Testis (tissue), 3 donors: Measurements from ENCODE around the gene SUPT3H. TPM values are rescaled to one million over a fixed set of nuclear protein-coding genes. Genes with fewer than 3 reads are reported as not detected.

Source experiments
- DNase-seq: peaks from one replicate; pipeline ENCODE4 v3.0.0-alpha.2; 2019
- H3K27ac ChIP-seq, 2 donors: fragments of 200-600 bp; sonication (generic); one replicate each; pipeline ENCODE4 v1.5.1; 2019
- H3K27me3 ChIP-seq: fragments of 200-600 bp; sonication (generic); one replicate; pipeline ENCODE4 v1.5.1; 2019
- H3K36me3 ChIP-seq: fragments of 200-600 bp; sonication (generic); one replicate; pipeline ENCODE4 v1.5.1; 2017; ENCODE audit warnings: low read depth; ENCODE audit errors: missing control alignments
- H3K4me1 ChIP-seq: fragments of 200-600 bp; sonication (generic); one replicate; pipeline ENCODE4 v1.5.1; 2019
- H3K4me3 ChIP-seq, 2 donors: fragments of 200-600 bp; sonication (generic); one replicate each; pipeline ENCODE4 v1.5.1; 2017 to 2019
- H3K9me3 ChIP-seq: fragments of 200-600 bp; sonication (generic); one replicate; pipeline ENCODE4 v1.5.1; 2017
- CTCF ChIP-seq, 3 experiments: fragments of 450-650 bp in 2 of 3; fragments of 200-600 bp in 1 of 3; sonication (generic) in 1 of 3; IDR thresholded peaks; one replicate each; pipeline ENCODE4 v1.5.1; 2016 to 2019; ENCODE audit warnings: antibody characterized with exemption in 3 of 3, mild to moderate bottlenecking in 2 of 3, moderate library complexity in 1 of 3
- POLR2A ChIP-seq: fragments of 450-650 bp; IDR thresholded peaks from one replicate; pipeline ENCODE4 v1.6.1; 2017; ENCODE audit warnings: antibody characterized with exemption, mild to moderate bottlenecking, moderate library complexity
- WGBS, 2 donors: methylation state at CpG; one replicate each; pipeline ENCODE4 v1.1.5; 2018; 5-methylcytosine and 5-hydroxymethylcytosine counted together
- intact Hi-C: fragments of 100-400 bp; cut with DNase I; formaldehyde crosslinking; loops from one replicate; pipeline ENCODE4 v1.15.1; 2023; ENCODE audit warnings: low total_unique reads
- polyA plus RNA-seq: library from polyadenylated mRNA; stranded (reverse); fragments of 350-450 nt; fragmentation: Illumina TruSeq; extraction: RNeasy Lipid Tissue Mini Kit (QIAGEN cat#74804); gene quantifications from one replicate; pipeline ENCODE4 v1.2.3, GENCODE V29; 2014; ENCODE audit warnings: low read depth, low replicate concordance; ENCODE audit not compliant: insufficient read depth
- total RNA-seq, 2 donors: library from RNA; depleted of rRNA; stranded (reverse); fragments of >200 nt; gene quantifications; one replicate each; pipeline ENCODE4 v1.2.3, GENCODE V29; 2016

The SUPT3H gene
- total and polyA plus RNA-seq, 3 donors from 2014 or later, result 29.4 to 35.9 (median 30.8) TPM

GRCh38 chr6:45350186-45350710, 27.5 kb downstream of the SUPT3H start:
- Histone ChIP-seq H3K27ac (no peak overlapping the region), H3K4me3 (no peak overlapping the region), H3K27me3 (no peaks in the 10 kb centered on the region), H3K36me3 (no peaks in the 10 kb centered on the region), H3K4me1 (no peaks in the 10 kb centered on the region), H3K9me3 (no peaks in the 10 kb centered on the region)
- intact Hi-C loops, result no loop called here
- DNase-seq, result no peak
- TF ChIP-seq CTCF (IDR thresholded peaks at IDR 0.05) (no peak), POLR2A (no peak)

DNA sequence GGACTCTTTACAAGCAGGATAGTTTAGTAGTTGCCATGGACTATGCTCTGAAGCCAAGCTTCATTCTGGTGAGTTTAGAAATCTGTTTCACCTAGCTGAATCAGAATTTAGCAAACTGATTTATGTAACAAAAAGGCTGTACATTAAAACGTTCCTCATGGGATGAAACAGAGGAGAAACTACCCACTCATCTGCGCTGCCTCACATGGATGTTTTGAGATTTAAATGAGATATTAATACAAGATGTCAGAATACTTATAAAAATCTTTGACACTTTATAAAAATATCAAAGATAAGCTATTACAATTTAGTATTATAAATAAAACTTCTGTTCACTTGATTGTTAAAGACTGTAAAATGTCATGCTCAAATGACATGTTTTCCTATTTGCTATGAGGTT, 32.8 kb downstream of the SUPT3H start:
- H3K36me3 ChIP-seq, result no peaks in the 10 kb centered on the region
- no peaks in the 10 kb centered on the region for H3K27me3 ChIP-seq
- intact Hi-C loops, result no loop called here
- WGBS, 2 donors, result 79% methylated on average over 2 of the region's 2 CpGs
- no peak overlapping the region for H3K27ac ChIP-seq
- no peak overlapping the region for H3K4me3 ChIP-seq
- H3K9me3 ChIP-seq, result no peaks in the 10 kb centered on the region
- no peak for DNase-seq
- no peaks in the 10 kb centered on the region for H3K4me1 ChIP-seq
- TF ChIP-seq POLR2A (no peak), CTCF (IDR thresholded peaks at IDR 0.05) (no peak)

DNA sequence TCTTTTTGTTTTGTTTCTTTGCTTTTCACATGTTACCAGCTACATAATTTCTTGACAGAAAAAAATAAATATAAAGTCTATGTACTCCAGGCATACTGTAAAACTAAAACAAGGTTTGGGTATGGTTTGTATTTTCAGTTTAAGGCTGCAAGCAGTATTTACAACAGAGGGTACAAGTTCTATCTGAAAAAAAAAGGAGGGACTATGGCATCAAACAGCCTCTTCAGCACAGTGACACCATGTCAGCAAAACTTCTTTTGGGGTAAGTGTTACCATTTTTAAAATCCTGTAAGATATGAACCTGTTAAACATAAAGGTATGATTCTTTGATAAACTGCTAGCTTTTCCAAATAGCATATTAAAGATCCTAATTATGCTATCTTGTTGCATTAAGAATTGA, 49.2 kb downstream of the SUPT3H start:
- TF ChIP-seq CTCF (IDR thresholded peaks at IDR 0.05), result no peak
- TF ChIP-seq POLR2A, result no peak
- DNase-seq, result no peak
- Histone ChIP-seq H3K4me3 (no peak overlapping the region), H3K4me1 (no peaks in the 10 kb centered on the region), H3K9me3 (no peaks in the 10 kb centered on the region), H3K27ac (no peak overlapping the region), H3K27me3 (no peaks in the 10 kb centered on the region), H3K36me3 (no peaks in the 10 kb centered on the region)
- intact Hi-C loops, result no loop called here

- TF ChIP-seq CTCF (IDR thresholded peaks at IDR 0.05) (no peak), POLR2A (no peak)
- no peaks in the 10 kb centered on the region for H3K4me1 ChIP-seq
- no peaks in the 10 kb centered on the region for H3K27me3 ChIP-seq
- H3K9me3 ChIP-seq, result no peaks in the 10 kb centered on the region
- 85 to 88% methylated on average over 5 of the region's 5 CpGs for WGBS, 2 donors
- no peak within 1 kb of the TSS for H3K27ac ChIP-seq
- H3K4me3 ChIP-seq, result no peak within 1 kb of the TSS
- intact Hi-C loops, result no loop called here
- no peak for DNase-seq
- no peaks in the 10 kb centered on the region for H3K36me3 ChIP-seq
Observed at GRCh38 chr6:45327956-45328522, 49.7 kb downstream of the SUPT3H start, which contains the start of gene RUNX2. TSS of gene RUNX2 (plus strand) at chr6:45328330. CDS start at chr6:45328727, 397 bp downstream.
